ENCODE data around the gene SLC26A5.

SLC26A5 gene

DNA sequence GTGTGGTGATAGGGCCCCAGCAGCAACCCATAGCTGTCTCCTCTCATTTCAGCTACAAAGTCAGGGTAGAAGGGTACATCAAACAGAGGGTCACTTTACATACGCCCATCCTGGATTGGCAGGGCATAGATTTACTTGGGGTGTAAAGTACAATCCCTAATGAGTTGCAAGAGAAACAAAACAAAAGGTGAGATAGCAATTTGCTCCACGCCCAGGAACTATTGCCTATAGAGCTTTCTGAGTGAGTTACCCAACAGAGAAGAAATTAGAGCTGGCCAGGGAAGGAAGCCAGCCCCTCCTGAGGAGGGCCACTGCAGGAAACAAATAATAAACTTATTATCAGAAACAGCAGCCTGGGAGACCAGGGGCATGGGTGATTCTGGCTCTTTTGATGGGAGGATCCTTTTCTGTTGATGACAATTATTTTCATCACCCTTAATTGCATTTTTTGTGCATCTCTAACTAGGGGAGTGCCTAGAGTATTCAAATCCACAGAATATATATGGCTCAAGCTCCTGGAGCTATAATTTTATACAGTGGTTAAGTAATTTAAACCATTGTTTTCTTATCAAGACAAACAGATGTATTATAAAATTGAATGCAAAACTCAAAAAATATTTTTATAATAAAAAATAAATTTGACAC, 47.4 kb downstream of the SLC26A5 start:
- no peak for TF ChIP-seq MYC (IDR thresholded peaks at IDR 0.05; ENCODE audit: low read depth, low read length)
- no peak for TF ChIP-seq MAX (IDR thresholded peaks at IDR 0.05; ENCODE audit: low read depth, low read length)
- no peak for TF ChIP-seq CTCF (IDR thresholded peaks at IDR 0.05; ENCODE audit: low read depth, low read length)
- no peak for TF ChIP-seq POLR2A (IDR thresholded peaks at IDR 0.05; ENCODE audit: extremely low read depth, insufficient read length)
- no peak for DNase-seq (ENCODE audit: low read depth)
- no peak overlapping the region for H3K4me3 ChIP-seq (ENCODE audit: low read depth, low read length)

- DNase-seq (ENCODE audit: low read depth), result peak; percentile 48
- TF ChIP-seq CTCF (IDR thresholded peaks at IDR 0.05; ENCODE audit: low read depth, low read length) (no peak), MAX (IDR thresholded peaks at IDR 0.05; ENCODE audit: low read depth, low read length) (no peak), MYC (IDR thresholded peaks at IDR 0.05; ENCODE audit: low read depth, low read length) (no peak), POLR2A (IDR thresholded peaks at IDR 0.05; ENCODE audit: extremely low read depth, insufficient read length) (no peak)
- H3K4me3 ChIP-seq (ENCODE audit: low read depth, low read length), result no peak overlapping the region
Measured at GRCh38 chr7:103396471-103396870, 49.5 kb downstream of the SLC26A5 start.

DNA sequence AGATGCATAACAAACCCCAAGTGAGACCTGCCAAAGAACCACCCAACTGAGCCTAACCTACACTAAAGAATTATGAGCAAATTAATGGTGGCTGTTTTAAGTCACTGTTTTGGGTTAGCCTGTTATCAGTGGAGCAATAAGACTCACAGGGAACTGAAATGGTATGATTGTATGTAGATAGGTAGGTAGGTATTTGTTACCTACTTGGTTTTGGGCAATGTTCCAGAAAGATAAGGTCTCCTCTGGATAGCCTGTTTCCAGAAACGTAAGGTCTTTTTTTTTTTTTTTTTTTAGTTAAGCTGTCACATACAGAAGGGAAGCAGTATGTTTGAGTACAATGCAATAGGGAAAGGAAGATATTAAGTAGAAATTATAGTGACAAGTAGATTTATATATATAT, 50.9 kb downstream of the SLC26A5 start:
- H3K4me3 ChIP-seq (ENCODE audit: low read depth, low read length), result no peak overlapping the region
- TF ChIP-seq MYC (IDR thresholded peaks at IDR 0.05; ENCODE audit: low read depth, low read length) (no peak), CTCF (IDR thresholded peaks at IDR 0.05; ENCODE audit: low read depth, low read length) (no peak), POLR2A (IDR thresholded peaks at IDR 0.05; ENCODE audit: extremely low read depth, insufficient read length) (no peak), MAX (IDR thresholded peaks at IDR 0.05; ENCODE audit: low read depth, low read length) (no peak)
- no peak for DNase-seq (ENCODE audit: low read depth)

- no peak for DNase-seq (ENCODE audit: low read depth)
- no peak for TF ChIP-seq MAX (IDR thresholded peaks at IDR 0.05; ENCODE audit: low read depth, low read length)
- TF ChIP-seq MYC (IDR thresholded peaks at IDR 0.05; ENCODE audit: low read depth, low read length), result no peak
- TF ChIP-seq POLR2A (IDR thresholded peaks at IDR 0.05; ENCODE audit: extremely low read depth, insufficient read length), result no peak
- TF ChIP-seq CTCF (IDR thresholded peaks at IDR 0.05; ENCODE audit: low read depth, low read length), result no peak
- H3K4me3 ChIP-seq (ENCODE audit: low read depth, low read length), result no peak overlapping the region
Measured at GRCh38 chr7:103394566-103394965, 51.4 kb downstream of the SLC26A5 start.

DNA sequence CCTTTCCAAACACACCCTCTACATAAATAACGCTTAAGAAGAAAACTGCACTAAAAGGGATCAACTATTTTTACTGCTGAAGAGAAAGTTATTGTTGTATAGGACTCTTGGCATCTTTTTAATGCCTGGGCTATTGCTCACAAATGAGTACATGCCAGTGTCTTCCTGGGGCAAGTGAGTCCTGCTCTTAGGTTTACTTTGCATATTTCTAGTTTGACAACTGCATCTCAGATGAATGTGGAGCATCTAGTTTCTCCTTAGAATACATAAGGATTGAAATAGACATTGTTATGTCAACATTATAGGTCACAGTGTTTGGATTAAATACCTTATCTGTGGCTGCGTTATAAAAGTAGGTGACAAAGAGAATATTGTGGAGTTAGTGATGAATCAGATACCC, 54.0 kb downstream of the SLC26A5 start:
- no peak overlapping the region for H3K4me3 ChIP-seq (ENCODE audit: low read depth, low read length)
- no peak for DNase-seq (ENCODE audit: low read depth)
- no peak for TF ChIP-seq MAX (IDR thresholded peaks at IDR 0.05; ENCODE audit: low read depth, low read length)
- no peak for TF ChIP-seq MYC (IDR thresholded peaks at IDR 0.05; ENCODE audit: low read depth, low read length)
- TF ChIP-seq POLR2A (IDR thresholded peaks at IDR 0.05; ENCODE audit: extremely low read depth, insufficient read length), result no peak
- TF ChIP-seq CTCF (IDR thresholded peaks at IDR 0.05; ENCODE audit: low read depth, low read length), result no peak
